GM10266 (cell line): ENCODE results near the gene PGAP6.
A peak's percentile ranks its signal among the peaks of the same experiment; 100 is the strongest.

Experiments used
- DNase-seq: peaks from one replicate; pipeline ENCODE4 v3.0.0; 2012; ENCODE audit errors: extremely low spot score
- TF ChIP-seq, protein P1 (sequence below): IDR thresholded peaks from 2 replicates; pipeline ENCODE4 v1.5.1; 2012; ENCODE audit warnings: mild to moderate bottlenecking, low read depth; ENCODE audit not compliant: control insufficient read depth, insufficient read depth; ENCODE audit errors: missing control alignments

PGAP6 gene

GRCh38 chr16:410516-411178 lies 28.9 kb upstream of the PGAP6 start:
- peak; percentile 3 for DNase-seq

DNA sequence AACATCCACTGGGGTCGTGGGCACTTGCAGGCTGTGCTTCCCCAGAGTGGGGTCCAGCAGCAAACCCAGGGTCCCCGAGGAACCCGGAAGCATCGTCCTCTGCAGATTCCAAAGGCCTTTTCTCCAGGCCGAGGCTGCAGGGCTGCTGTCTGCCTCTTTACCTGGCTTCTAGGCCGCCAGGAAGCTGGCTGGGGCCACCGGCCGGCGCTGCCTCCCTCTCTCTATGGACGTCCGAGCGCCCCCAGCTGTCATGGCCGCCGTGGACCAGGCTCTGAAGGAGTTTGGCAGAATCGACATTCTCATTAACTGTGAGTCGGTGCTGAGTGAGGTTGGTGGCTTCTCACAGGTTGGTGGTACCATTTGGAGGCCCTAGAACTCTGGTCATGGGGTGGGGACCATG lies 25.5 kb upstream of the PGAP6 start:
- no peak for DNase-seq
- TF ChIP-seq, protein P1, sequence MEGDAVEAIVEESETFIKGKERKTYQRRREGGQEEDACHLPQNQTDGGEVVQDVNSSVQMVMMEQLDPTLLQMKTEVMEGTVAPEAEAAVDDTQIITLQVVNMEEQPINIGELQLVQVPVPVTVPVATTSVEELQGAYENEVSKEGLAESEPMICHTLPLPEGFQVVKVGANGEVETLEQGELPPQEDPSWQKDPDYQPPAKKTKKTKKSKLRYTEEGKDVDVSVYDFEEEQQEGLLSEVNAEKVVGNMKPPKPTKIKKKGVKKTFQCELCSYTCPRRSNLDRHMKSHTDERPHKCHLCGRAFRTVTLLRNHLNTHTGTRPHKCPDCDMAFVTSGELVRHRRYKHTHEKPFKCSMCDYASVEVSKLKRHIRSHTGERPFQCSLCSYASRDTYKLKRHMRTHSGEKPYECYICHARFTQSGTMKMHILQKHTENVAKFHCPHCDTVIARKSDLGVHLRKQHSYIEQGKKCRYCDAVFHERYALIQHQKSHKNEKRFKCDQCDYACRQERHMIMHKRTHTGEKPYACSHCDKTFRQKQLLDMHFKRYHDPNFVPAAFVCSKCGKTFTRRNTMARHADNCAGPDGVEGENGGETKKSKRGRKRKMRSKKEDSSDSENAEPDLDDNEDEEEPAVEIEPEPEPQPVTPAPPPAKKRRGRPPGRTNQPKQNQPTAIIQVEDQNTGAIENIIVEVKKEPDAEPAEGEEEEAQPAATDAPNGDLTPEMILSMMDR: no peak

More at GRCh38 chr16:410516-411178, 28.9 kb upstream of the PGAP6 start:
- TF ChIP-seq, protein P1: no peak

GRCh38 chr16:405548-406506 lies 24.0 kb upstream of the PGAP6 start:
- TF ChIP-seq, protein P1: no peak
- DNase-seq: no peak

- TF ChIP-seq, protein P1: no peak
- no peak for DNase-seq
Observed at GRCh38 chr16:404971-405486, 23.3 kb upstream of the PGAP6 start.

DNA sequence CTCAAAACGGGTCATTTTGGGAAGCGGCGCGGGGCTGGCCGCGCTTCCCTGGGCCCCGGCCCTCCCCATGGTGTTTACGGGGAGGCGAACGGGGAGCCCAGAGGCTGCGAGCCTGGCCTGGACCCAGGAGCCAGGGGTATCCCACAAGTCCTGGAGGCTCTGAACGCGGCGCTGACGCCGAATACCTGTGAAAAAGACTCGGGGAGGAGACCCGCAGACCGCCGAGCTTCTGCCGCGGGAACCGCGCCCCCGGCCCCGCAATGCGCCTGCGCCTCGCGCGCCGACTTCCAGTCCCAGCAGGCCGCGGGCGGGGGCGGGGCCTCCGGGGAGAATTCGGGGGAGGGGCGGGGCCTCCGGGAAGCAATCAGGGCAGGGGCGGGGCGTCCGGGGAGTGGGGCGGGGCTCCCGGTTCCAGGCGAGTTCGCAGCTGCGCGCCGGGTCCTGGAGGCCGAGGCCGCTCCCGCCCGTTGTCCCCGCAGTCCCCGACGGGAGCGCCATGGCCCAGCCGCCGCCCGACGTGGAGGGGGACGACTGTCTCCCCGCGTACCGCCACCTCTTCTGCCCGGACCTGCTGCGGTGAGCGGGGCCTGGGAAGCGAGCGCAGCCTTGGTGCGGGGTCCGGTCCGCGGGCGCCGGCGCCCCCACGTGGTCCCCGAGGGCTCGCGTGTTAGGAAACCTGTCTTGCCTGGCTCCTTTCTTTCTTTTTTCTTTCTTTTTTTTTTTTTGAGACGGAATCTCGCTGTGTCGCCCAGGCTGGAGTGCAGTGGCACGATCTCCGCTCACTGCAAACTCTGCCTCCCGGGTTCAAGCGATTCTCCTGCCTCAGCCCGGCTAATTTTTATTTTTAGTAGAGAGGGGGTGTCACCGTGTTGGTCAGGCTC lies 19.9 kb upstream of the PGAP6 start, which contains the start of gene DECR2:
TSS of gene DECR2 (plus strand) at position 418 of the 881 bp plus-strand sequence. CDS start at position 497, 79 bp downstream.
- TF ChIP-seq, protein P1: peak; percentile 68
- peak; percentile 100 for DNase-seq

- no peak for DNase-seq
Observed at GRCh38 chr16:400061-400591, 18.3 kb upstream of the PGAP6 start.

More at GRCh38 chr16:400061-400591, 18.3 kb upstream of the PGAP6 start:
- TF ChIP-seq, protein P1: no peak
